ENCODE data around the gene C4BPA. TPM values are rescaled to one million over a fixed set of nuclear protein-coding genes. Genes with fewer than 3 reads are reported as not detected.

C4BPA gene
- total RNA-seq, 2 donors from 2014 or later, result not detected

DNA sequence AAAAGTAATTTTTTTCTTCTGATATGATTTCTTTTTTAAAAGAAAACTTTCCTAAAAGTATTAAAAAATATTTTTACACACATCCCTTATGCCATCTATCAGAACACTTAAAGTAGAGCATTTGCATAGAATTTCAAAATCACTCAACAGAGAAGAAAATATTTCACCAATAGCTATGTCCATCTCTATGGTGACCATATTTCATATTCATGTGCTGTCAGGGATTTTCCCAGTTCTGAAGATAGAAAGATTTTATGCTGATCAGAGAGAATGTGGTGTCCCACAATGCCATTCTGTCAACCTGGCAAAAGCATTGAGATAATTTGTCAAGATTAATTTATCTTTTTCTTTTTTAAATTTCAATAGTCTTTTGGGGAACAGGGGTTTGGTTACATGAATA is 87.0 kb downstream of the C4BPA start:
- no peak for DNase-seq
- no peaks in the 10 kb centered on the region for H3K4me1 Mint-ChIP-seq (ENCODE audit: low read depth)
- peaks cover 2% of the 10 kb centered on the region in 2 donors for H3K36me3 Mint-ChIP-seq (ENCODE audit: insufficient read depth in 2 of 2)
- H3K9me3 Mint-ChIP-seq, result peaks cover 4% of the 10 kb centered on the region in 2 donors
- H3K27me3 Mint-ChIP-seq (ENCODE audit: low read depth), result no peaks in the 10 kb centered on the region
- H3K27ac Mint-ChIP-seq, result no peak overlapping the region
- H3K4me3 Mint-ChIP-seq, result no peak overlapping the region
- no peak for ATAC-seq (replicated peaks in 1 of 2)

- DNase-seq (no peak), ATAC-seq (replicated peaks in 1 of 2) (no peak)
- peaks cover 2% of the 10 kb centered on the region in 2 donors for H3K36me3 Mint-ChIP-seq (ENCODE audit: insufficient read depth in 2 of 2)
- no peaks in the 10 kb centered on the region for H3K4me1 Mint-ChIP-seq (ENCODE audit: low read depth)
- peaks cover 4 to 5% of the 10 kb centered on the region in 2 donors for H3K9me3 Mint-ChIP-seq
- no peak overlapping the region for H3K27ac Mint-ChIP-seq
- no peaks in the 10 kb centered on the region for H3K27me3 Mint-ChIP-seq (ENCODE audit: low read depth)
- no peak overlapping the region for H3K4me3 Mint-ChIP-seq
Observed at GRCh38 chr1:207191776-207192175, 87.7 kb downstream of the C4BPA start.

GRCh38 chr1:207194197-207194596 is 90.2 kb downstream of the C4BPA start:
- no peak overlapping the region for H3K27ac Mint-ChIP-seq
- DNase-seq, result no peak
- no peaks in the 10 kb centered on the region for H3K4me1 Mint-ChIP-seq (ENCODE audit: low read depth)
- peaks cover 3 to 6% of the 10 kb centered on the region in 2 donors for H3K36me3 Mint-ChIP-seq (ENCODE audit: insufficient read depth in 2 of 2)
- H3K27me3 Mint-ChIP-seq (ENCODE audit: low read depth), result no peaks in the 10 kb centered on the region
- H3K9me3 Mint-ChIP-seq, result peaks cover 9 to 13% of the 10 kb centered on the region in 2 donors
- H3K4me3 Mint-ChIP-seq, result no peak overlapping the region
- no peak for ATAC-seq (replicated peaks in 1 of 2)

Other genes with a start within 250 kb of the C4BPA start
- under 1 TPM in 1 of 2 donors, not detected in 1; 0.28 TPM for gene IL20, start 238.6 kb upstream of the C4BPA start, total RNA-seq
- 1 to 10 TPM; 3.9 to 5.2 TPM for gene IL24, start 206.8 kb upstream of the C4BPA start, total RNA-seq
- 10 to 100 TPM; 47.3 to 50.3 TPM for gene FCMR, start 182.3 kb upstream of the C4BPA start, total RNA-seq
- gene PIGR, start 157.8 kb upstream of the C4BPA start, total RNA-seq, result under 1 TPM in 1 of 2 donors, not detected in 1; 0.12 TPM
- gene FCAMR, start 133.8 kb upstream of the C4BPA start, total RNA-seq, result not detected
- under 1 TPM; 0.12 to 0.21 TPM for gene C1orf116, start 71.5 kb upstream of the C4BPA start, total RNA-seq
- gene YOD1, start 53.0 kb upstream of the C4BPA start, total RNA-seq, result 10 to 100 TPM; 12.6 to 13.2 TPM
- 1 to 10 TPM; 4.6 to 6.9 TPM for gene PFKFB2, start 51.0 kb upstream of the C4BPA start, total RNA-seq
- 1 to 10 TPM; 2.6 to 7.4 TPM for gene C4BPB, start 15.4 kb upstream of the C4BPA start, total RNA-seq
- 100 to 1,000 TPM; 137 to 147 TPM for gene CD55, start 217.4 kb downstream of the C4BPA start, total RNA-seq

Measured in activated T-cell treated with anti-CD3 and anti-CD28 coated beads, Interleukin-2, amount 50 U/mL, for 72 hours (primary cell).